SK-N-MC (cell line): ENCODE data around the gene COG2.
"Not testable (repeated sequence)": the region's sequence is repeated elsewhere in the genome, so short reads cannot be mapped to it uniquely, and the experiment has no call there.

Experiments
- DNase-seq: peaks from one replicate; pipeline ENCODE4 v3.0.0-alpha.2; 2011; ENCODE audit warnings: low read depth, low spot score
- H3K27ac ChIP-seq: fragments of 200-600 bp; sonication (generic); 2 replicates; pipeline ENCODE4 v1.5.1; 2016; ENCODE audit warnings: mixed run types
- H3K36me3 ChIP-seq: fragments of 200-600 bp; sonication (generic); 2 replicates; pipeline ENCODE4 v1.6.1; 2017; ENCODE audit warnings: antibody characterized with exemption, low read length, mixed read lengths; ENCODE audit not compliant: insufficient read depth
- H3K4me3 ChIP-seq: fragments of 200-600 bp; sonication (generic); 2 replicates; pipeline ENCODE4 v1.5.1; 2016
- H3K9ac ChIP-seq: fragments of 200-600 bp; sonication (generic); 2 replicates; pipeline ENCODE4 v1.8.0; 2017; ENCODE audit warnings: mixed run types, mixed read lengths; ENCODE audit not compliant: insufficient read length
- H3K9me3 ChIP-seq: fragments of 200-600 bp; sonication (generic); 2 replicates; pipeline ENCODE4 v1.6.1; 2017; ENCODE audit warnings: low read depth, mild to moderate bottlenecking, antibody characterized with exemption, low read length, moderate library complexity, mixed read lengths
- EZH2 ChIP-seq: fragments of 200-600 bp; sonication (generic); IDR thresholded peaks from one replicate; pipeline ENCODE4 v1.6.1; 2017; ENCODE audit warnings: antibody characterized with exemption
- FOXP2 ChIP-seq: optimal IDR thresholded peaks from 2 replicates; pipeline ENCODE3; 2011; ENCODE audit warnings: mild to moderate bottlenecking, moderate library complexity; ENCODE audit not compliant: insufficient read depth; ENCODE audit errors: extremely low read length, control extremely low read depth
- POLR2AphosphoS5 ChIP-seq: IDR thresholded peaks from 2 replicates; pipeline ENCODE4 v1.6.1; 2012; ENCODE audit warnings: mild to moderate bottlenecking, low read depth, low read length, borderline replicate concordance

The COG2 gene

DNA sequence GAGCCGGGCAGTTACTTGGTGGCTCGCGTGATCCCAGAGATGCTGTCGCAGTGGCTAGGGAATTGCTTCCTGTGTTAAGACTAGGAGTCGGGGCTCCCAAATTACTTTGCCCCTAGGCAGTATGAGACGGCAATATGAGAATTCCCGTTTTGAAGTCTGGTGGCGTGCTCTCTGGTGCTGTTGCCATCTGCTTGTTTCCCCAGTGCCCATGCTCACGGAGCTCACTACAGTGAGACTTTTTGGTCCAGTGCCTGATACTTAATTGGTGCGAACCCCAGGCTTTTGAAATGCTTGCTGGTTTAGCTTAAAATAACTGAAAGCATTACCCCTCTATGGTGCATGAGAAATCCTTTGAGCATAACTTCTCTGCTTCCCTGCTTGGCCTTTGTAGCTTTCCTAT lies 49.3 kb downstream of the COG2 start:
- TF ChIP-seq POLR2AphosphoS5, result no peak
- H3K4me3 ChIP-seq, result no peak overlapping the region
- H3K27ac ChIP-seq, result no peak overlapping the region
- no peak for DNase-seq
- no peak overlapping the region for H3K9ac ChIP-seq
- peaks cover 48% of the 10 kb centered on the region for H3K36me3 ChIP-seq
- H3K9me3 ChIP-seq, result no peaks in the 10 kb centered on the region

GRCh38 chr1:230693221-230693620 lies 50.9 kb downstream of the COG2 start:
- Histone ChIP-seq H3K9me3 (no peaks in the 10 kb centered on the region), H3K9ac (no peak overlapping the region), H3K36me3 (peaks cover 35% of the 10 kb centered on the region), H3K4me3 (no peak overlapping the region), H3K27ac (no peak overlapping the region)
- no peak for DNase-seq
- TF ChIP-seq EZH2 (no peak), FOXP2 (no peak), POLR2AphosphoS5 (no peak)

GRCh38 chr1:230693777-230694176 lies 51.5 kb downstream of the COG2 start:
- Histone ChIP-seq H3K36me3 (peaks cover 32% of the 10 kb centered on the region), H3K9me3 (no peaks in the 10 kb centered on the region), H3K4me3 (no peak overlapping the region), H3K9ac (no peak overlapping the region), H3K27ac (no peak overlapping the region)
- no peak for DNase-seq
- TF ChIP-seq POLR2AphosphoS5 (no peak), EZH2 (no peak), FOXP2 (no peak)

GRCh38 chr1:230694464-230694863 lies 52.2 kb downstream of the COG2 start:
- TF ChIP-seq FOXP2 (no peak), POLR2AphosphoS5 (no peak), EZH2 (no peak)
- Histone ChIP-seq H3K36me3 (peaks cover 32% of the 10 kb centered on the region), H3K27ac (no peak overlapping the region), H3K4me3 (no peak overlapping the region), H3K9ac (no peak overlapping the region), H3K9me3 (no peaks in the 10 kb centered on the region)
- no peak for DNase-seq

- H3K4me3 ChIP-seq, result no peak overlapping the region
- TF ChIP-seq POLR2AphosphoS5 (0 out of 2 replicates have a peak, but pooled peaks have one; percentile 27), EZH2 (no peak), FOXP2 (no peak)
- H3K9ac ChIP-seq, result no peak overlapping the region
- H3K36me3 ChIP-seq, result peaks cover 30% of the 10 kb centered on the region
- DNase-seq, result no peak
- H3K9me3 ChIP-seq, result no peaks in the 10 kb centered on the region
- H3K27ac ChIP-seq, result no peak overlapping the region
Observed at GRCh38 chr1:230694991-230695390, 52.7 kb downstream of the COG2 start.

- no peaks in the 10 kb centered on the region for H3K9me3 ChIP-seq
- no peak overlapping the region for H3K9ac ChIP-seq
- no peak overlapping the region for H3K27ac ChIP-seq
- H3K36me3 ChIP-seq, result peaks cover 25% of the 10 kb centered on the region
- no peak overlapping the region for H3K4me3 ChIP-seq
- TF ChIP-seq FOXP2 (no peak), EZH2 (no peak), POLR2AphosphoS5 (no peak)
- no peak for DNase-seq
Observed at GRCh38 chr1:230696218-230696617, 53.9 kb downstream of the COG2 start.

DNA sequence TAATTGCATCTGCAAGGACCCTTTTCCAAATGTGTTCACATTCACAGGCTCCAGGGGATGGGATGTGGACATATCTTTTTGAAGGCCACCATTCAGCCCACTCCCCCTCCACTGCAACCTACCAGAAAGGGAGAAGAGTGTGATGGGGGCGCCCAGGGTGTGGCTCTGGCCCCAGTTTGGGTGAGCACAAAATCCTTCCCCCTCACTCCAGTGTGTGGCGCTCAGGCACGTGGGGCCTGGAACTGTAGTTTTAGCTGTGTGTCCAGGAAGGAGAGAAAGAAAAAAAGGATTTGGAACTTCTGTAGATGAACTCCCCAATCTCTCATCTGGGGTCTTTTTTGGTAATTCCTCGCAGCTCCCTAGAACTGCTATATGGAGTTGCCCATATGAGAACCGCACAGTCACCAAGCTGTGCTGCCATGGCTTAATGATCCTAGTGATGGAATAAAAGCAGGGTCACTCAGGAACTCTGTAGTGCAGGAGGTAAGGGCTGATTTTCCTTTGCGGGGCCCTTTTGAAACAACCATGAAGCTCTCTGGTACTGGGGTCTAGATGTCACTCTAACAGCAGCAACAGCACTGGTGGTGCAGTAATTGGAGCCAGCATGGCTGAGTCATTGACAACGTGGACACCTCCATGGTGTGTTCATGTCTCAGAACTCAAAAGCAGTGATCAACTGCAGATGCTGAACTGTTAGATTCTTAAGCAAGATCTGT lies 54.6 kb downstream of the COG2 start:
- H3K27ac ChIP-seq, result no peak overlapping the region
- H3K9ac ChIP-seq, result no peak overlapping the region
- no peak for DNase-seq
- H3K9me3 ChIP-seq, result no peaks in the 10 kb centered on the region
- TF ChIP-seq POLR2AphosphoS5, result no peak
- TF ChIP-seq FOXP2, result no peak
- no peak for TF ChIP-seq EZH2
- no peak overlapping the region for H3K4me3 ChIP-seq
- H3K36me3 ChIP-seq, result peaks cover 18% of the 10 kb centered on the region

GRCh38 chr1:230698130-230698529 lies 55.8 kb downstream of the COG2 start:
- no peak overlapping the region for H3K9ac ChIP-seq
- H3K36me3 ChIP-seq, result peaks cover 10% of the 10 kb centered on the region
- H3K9me3 ChIP-seq, result no peaks in the 10 kb centered on the region
- TF ChIP-seq FOXP2 (no peak), EZH2 (no peak), POLR2AphosphoS5 (no peak)
- H3K27ac ChIP-seq, result no peak overlapping the region
- no peak overlapping the region for H3K4me3 ChIP-seq
- no peak for DNase-seq

- H3K36me3 ChIP-seq, DNase-seq, H3K9me3 ChIP-seq, H3K9ac ChIP-seq, H3K4me3 ChIP-seq, H3K27ac ChIP-seq: not testable (repeated sequence)
Observed at GRCh38 chr1:230698964-230699363, 56.7 kb downstream of the COG2 start.
